Measurements from ENCODE around the gene FBXO42.
"Not testable (repeated sequence)": the region's sequence is repeated elsewhere in the genome, so short reads cannot be mapped to it uniquely, and the experiment has no call there.

Gene FBXO42

GRCh38 chr1:16235944-16236510 is 116.3 kb downstream of the FBXO42 start:
- DNase-seq = peak; percentile 60
- in situ Hi-C loops (cut with HindIII; ENCODE audit: low pct_ligation_motif_present, low pct_unique_long_range_greater_than_20kb, low sequenced_read_pairs) = no loop called here

- in situ Hi-C loops (cut with HindIII; ENCODE audit: low pct_ligation_motif_present, low pct_unique_long_range_greater_than_20kb, low sequenced_read_pairs) = no loop called here
- no peak for DNase-seq
Measured at GRCh38 chr1:16235347-16235746, 116.9 kb downstream of the FBXO42 start.

- DNase-seq = no peak
- in situ Hi-C loops (cut with HindIII; ENCODE audit: low pct_ligation_motif_present, low pct_unique_long_range_greater_than_20kb, low sequenced_read_pairs) = no loop called here
Measured at GRCh38 chr1:16233431-16233830, 118.8 kb downstream of the FBXO42 start.

GRCh38 chr1:16232316-16232710 is 120.0 kb downstream of the FBXO42 start:
- DNase-seq = no peak
- in situ Hi-C loops (cut with HindIII; ENCODE audit: low pct_ligation_motif_present, low pct_unique_long_range_greater_than_20kb, low sequenced_read_pairs) = no loop called here

- DNase-seq = no peak
- in situ Hi-C loops (cut with HindIII; ENCODE audit: low pct_ligation_motif_present, low pct_unique_long_range_greater_than_20kb, low sequenced_read_pairs) = no loop called here
Measured at GRCh38 chr1:16231331-16232315, 120.7 kb downstream of the FBXO42 start.

GRCh38 chr1:16230744-16231143 is 121.5 kb downstream of the FBXO42 start:
- DNase-seq = no peak
- in situ Hi-C loops (cut with HindIII; ENCODE audit: low pct_ligation_motif_present, low pct_unique_long_range_greater_than_20kb, low sequenced_read_pairs) = no loop called here

GRCh38 chr1:16229976-16230740 is 122.1 kb downstream of the FBXO42 start:
- in situ Hi-C loops (cut with HindIII; ENCODE audit: low pct_ligation_motif_present, low pct_unique_long_range_greater_than_20kb, low sequenced_read_pairs) = no loop called here
- no peak for DNase-seq

GRCh38 chr1:16226490-16227179 is 125.6 kb downstream of the FBXO42 start:
- in situ Hi-C loops (cut with HindIII; ENCODE audit: low pct_ligation_motif_present, low pct_unique_long_range_greater_than_20kb, low sequenced_read_pairs) = no loop called here
- no peak for DNase-seq

- no peak for DNase-seq
- in situ Hi-C loops (cut with HindIII; ENCODE audit: low pct_ligation_motif_present, low pct_unique_long_range_greater_than_20kb, low sequenced_read_pairs) = no loop called here
Measured at GRCh38 chr1:16226129-16226489, 126.2 kb downstream of the FBXO42 start.

GRCh38 chr1:16224472-16224871 is 127.8 kb downstream of the FBXO42 start:
- in situ Hi-C loops (cut with HindIII; ENCODE audit: low pct_ligation_motif_present, low pct_unique_long_range_greater_than_20kb, low sequenced_read_pairs) = no loop called here
- no peak for DNase-seq

GRCh38 chr1:16222716-16223115 is 129.6 kb downstream of the FBXO42 start:
- in situ Hi-C loops (cut with HindIII; ENCODE audit: low pct_ligation_motif_present, low pct_unique_long_range_greater_than_20kb, low sequenced_read_pairs); DNase-seq: not testable (repeated sequence)

- in situ Hi-C loops (cut with HindIII; ENCODE audit: low pct_ligation_motif_present, low pct_unique_long_range_greater_than_20kb, low sequenced_read_pairs) = no loop called here
- no peak for DNase-seq
Measured at GRCh38 chr1:16221499-16221898, 130.8 kb downstream of the FBXO42 start.

GRCh38 chr1:16219968-16220500 is 132.2 kb downstream of the FBXO42 start:
- DNase-seq = no peak
- in situ Hi-C loops (cut with HindIII; ENCODE audit: low pct_ligation_motif_present, low pct_unique_long_range_greater_than_20kb, low sequenced_read_pairs) = no loop called here

GRCh38 chr1:16218674-16219071 is 133.6 kb downstream of the FBXO42 start:
- in situ Hi-C loops (cut with HindIII; ENCODE audit: low pct_ligation_motif_present, low pct_unique_long_range_greater_than_20kb, low sequenced_read_pairs) = no loop called here
- DNase-seq = no peak

GRCh38 chr1:16218014-16218673 is 134.1 kb downstream of the FBXO42 start:
- no peak for DNase-seq
- in situ Hi-C loops (cut with HindIII; ENCODE audit: low pct_ligation_motif_present, low pct_unique_long_range_greater_than_20kb, low sequenced_read_pairs) = no loop called here

GRCh38 chr1:16217061-16217785 is 135.1 kb downstream of the FBXO42 start:
- in situ Hi-C loops (cut with HindIII; ENCODE audit: low pct_ligation_motif_present, low pct_unique_long_range_greater_than_20kb, low sequenced_read_pairs) = no loop called here
- DNase-seq = peak; percentile 94
